ENCODE measurements around the gene ZNF613. TPM values are rescaled to one million over a fixed set of nuclear protein-coding genes. Genes with fewer than 3 reads are reported as not detected.

ZNF613 gene
- total RNA-seq, 6 experiments from 2014 or later = 0.87 to 2.7 (median 2.2) TPM

- H3K4me3 ChIP-seq = no peak overlapping the region
- intact Hi-C loops (cut with DNase I) = no loop called here
- H3K27me3 ChIP-seq = no peaks in the 10 kb centered on the region
- no peak for TF ChIP-seq CTCF (IDR thresholded peaks at IDR 0.05)
- no peak for TF ChIP-seq POLR2A (IDR thresholded peaks at IDR 0.05)
- H3K4me1 ChIP-seq = no peaks in the 10 kb centered on the region
- H3K36me3 ChIP-seq = peaks cover 0 to 37% (median 22%) of the 10 kb centered on the region in 4 donors
- ATAC-seq (no peak), DNase-seq (no peak)
- H3K27ac ChIP-seq = no peak overlapping the region
- H3K9me3 ChIP-seq = peaks cover 0 to 58% (median 25%) of the 10 kb centered on the region in 4 donors
Observed at GRCh38 chr19:51889934-51890333, 37.3 kb upstream of the ZNF613 start.

- peaks cover 0 to 49% (median 26%) of the 10 kb centered on the region in 4 donors for H3K9me3 ChIP-seq
- H3K36me3 ChIP-seq = peaks cover 0 to 51% (median 35%) of the 10 kb centered on the region in 4 donors
- WGBS (ENCODE audit: insufficient coverage, low coverage, low lambda C conversion rate, missing lambda C conversion rate) = 98% methylated on average over 8 of the region's 10 CpGs
- no peak overlapping the region for H3K27ac ChIP-seq
- DNase-seq = no peak
- no peak for TF ChIP-seq CTCF (IDR thresholded peaks at IDR 0.05)
- no peak for TF ChIP-seq POLR2A (IDR thresholded peaks at IDR 0.05)
- no peaks in the 10 kb centered on the region for H3K4me1 ChIP-seq
- no peaks in the 10 kb centered on the region for H3K27me3 ChIP-seq
- intact Hi-C loops (cut with DNase I) = no loop called here
- ATAC-seq = no peak
- H3K4me3 ChIP-seq = no peak overlapping the region
Observed at GRCh38 chr19:51891193-51891747, 36.0 kb upstream of the ZNF613 start.

- H3K4me3 ChIP-seq = no peak overlapping the region
- DNase-seq (no peak), ATAC-seq (no peak)
- no peak overlapping the region for H3K27ac ChIP-seq
- 94% methylated on average over 4 of the region's 4 CpGs for WGBS (ENCODE audit: insufficient coverage, low coverage, low lambda C conversion rate, missing lambda C conversion rate)
- TF ChIP-seq CTCF (IDR thresholded peaks at IDR 0.05) (no peak), POLR2A (IDR thresholded peaks at IDR 0.05) (no peak)
- no peaks in the 10 kb centered on the region for H3K27me3 ChIP-seq
- H3K36me3 ChIP-seq = peaks cover 0 to 21% (median 7%) of the 10 kb centered on the region in 4 donors
- intact Hi-C loops (cut with DNase I) = no loop called here
- H3K4me1 ChIP-seq = peaks cover 0 to 7% (median 0%) of the 10 kb centered on the region in 4 donors
- peaks cover 0 to 5% (median 1%) of the 10 kb centered on the region in 4 donors for H3K9me3 ChIP-seq
Observed at GRCh38 chr19:51901860-51902259, 25.4 kb upstream of the ZNF613 start.

GRCh38 chr19:51903192-51903591, 24.1 kb upstream of the ZNF613 start:
- H3K27me3 ChIP-seq = no peaks in the 10 kb centered on the region
- intact Hi-C loops (cut with DNase I) = no loop called here
- no peak for DNase-seq
- H3K36me3 ChIP-seq = peaks cover 0 to 16% (median 7%) of the 10 kb centered on the region in 4 donors
- no peak overlapping the region for H3K27ac ChIP-seq
- TF ChIP-seq CTCF (IDR thresholded peaks at IDR 0.05) (no peak), POLR2A (IDR thresholded peaks at IDR 0.05) (no peak)
- peaks cover 0 to 5% (median 1%) of the 10 kb centered on the region in 4 donors for H3K9me3 ChIP-seq
- no peak for ATAC-seq
- H3K4me3 ChIP-seq = peak overlapping the region in 1 of 3 donors; percentile 86
- 46% methylated on average over 5 of the region's 8 CpGs for WGBS (ENCODE audit: insufficient coverage, low coverage, low lambda C conversion rate, missing lambda C conversion rate)
- peaks cover 0 to 7% (median 0%) of the 10 kb centered on the region in 4 donors for H3K4me1 ChIP-seq

Data from right lobe of liver (tissue), 6 donors.